ENCODE data around the gene TIMP2. TPM values are rescaled to one million over a fixed set of nuclear protein-coding genes. Genes with fewer than 3 reads are reported as not detected.
A peak's percentile ranks its signal among the peaks of the same experiment; 100 is the strongest.

The TIMP2 gene
- total and polyA plus RNA-seq, 4 donors: 47.5 to 176 (median 91.9) TPM

GRCh38 chr17:78937561-78937960 lies 12.4 kb upstream of the TIMP2 start:
- WGBS, 2 donors: 80 to 86% methylated on average over 11 of the region's 11 CpGs
- Histone ChIP-seq H3K27ac (ENCODE audit: low read depth in 1 of 2, low read length in 1 of 2) (no peak overlapping the region), H3K36me3 (ENCODE audit: control insufficient read depth in 4 of 4, insufficient read depth in 4 of 4, low read length in 4 of 4) (no peaks in the 10 kb centered on the region), H3K27me3 (ENCODE audit: control insufficient read depth in 3 of 3, insufficient read depth in 3 of 3, low read length in 2 of 3) (no peaks in the 10 kb centered on the region), H3K4me1 (ENCODE audit: control insufficient read depth in 5 of 5, insufficient read depth in 5 of 5, low read length in 5 of 5) (peaks cover 0 to 31% (median 14%) of the 10 kb centered on the region in 5 donors), H3K9ac (ENCODE audit: insufficient read depth in 1 of 2, low read length in 2 of 2) (no peak overlapping the region), H3K4me3 (no peak overlapping the region), H3K9me3 (ENCODE audit: control insufficient read depth in 4 of 4, insufficient read depth in 3 of 4, low read length in 3 of 4) (no peaks in the 10 kb centered on the region)
- TF ChIP-seq CTCF (IDR thresholded peaks at IDR 0.05; ENCODE audit: control extremely low read depth, extremely low read depth): no peak
- DNase-seq (no peak), ATAC-seq (ENCODE audit: insufficient read depth, low FRiP score) (no peak)

GRCh38 chr17:78935419-78936323 lies 10.5 kb upstream of the TIMP2 start:
- H3K4me3 ChIP-seq: no peak overlapping the region
- no peaks in the 10 kb centered on the region for H3K36me3 ChIP-seq (ENCODE audit: control insufficient read depth in 4 of 4, insufficient read depth in 4 of 4, low read length in 4 of 4)
- no peaks in the 10 kb centered on the region for H3K27me3 ChIP-seq (ENCODE audit: control insufficient read depth in 3 of 3, insufficient read depth in 3 of 3, low read length in 2 of 3)
- WGBS, 2 donors: 80 to 87% methylated on average over 33 of the region's 33 CpGs
- no peak overlapping the region for H3K9ac ChIP-seq (ENCODE audit: insufficient read depth in 1 of 2, low read length in 2 of 2)
- DNase-seq (peak; percentile 66 to 84 (median 72)), ATAC-seq (ENCODE audit: insufficient read depth, low FRiP score) (peak; percentile 32)
- no peak for TF ChIP-seq CTCF (IDR thresholded peaks at IDR 0.05; ENCODE audit: control extremely low read depth, extremely low read depth)
- no peaks in the 10 kb centered on the region for H3K9me3 ChIP-seq (ENCODE audit: control insufficient read depth in 4 of 4, insufficient read depth in 3 of 4, low read length in 3 of 4)
- peak overlapping the region in 1 of 2 donors; percentile 78 for H3K27ac ChIP-seq (ENCODE audit: low read depth in 1 of 2, low read length in 1 of 2)
- H3K4me1 ChIP-seq (ENCODE audit: control insufficient read depth in 5 of 5, insufficient read depth in 5 of 5, low read length in 5 of 5): peaks cover 0 to 29% (median 14%) of the 10 kb centered on the region in 5 donors

- Histone ChIP-seq H3K9ac (ENCODE audit: insufficient read depth in 1 of 2, low read length in 2 of 2) (peak overlapping the region in 1 of 2 donors; percentile 76), H3K27me3 (ENCODE audit: control insufficient read depth in 3 of 3, insufficient read depth in 3 of 3, low read length in 2 of 3) (no peaks in the 10 kb centered on the region), H3K4me3 (no peak overlapping the region), H3K4me1 (ENCODE audit: control insufficient read depth in 5 of 5, insufficient read depth in 5 of 5, low read length in 5 of 5) (peaks cover 0 to 28% (median 14%) of the 10 kb centered on the region in 5 donors), H3K9me3 (ENCODE audit: control insufficient read depth in 4 of 4, insufficient read depth in 3 of 4, low read length in 3 of 4) (no peaks in the 10 kb centered on the region), H3K27ac (ENCODE audit: low read depth in 1 of 2, low read length in 1 of 2) (peak overlapping the region; percentile 24 to 78), H3K36me3 (ENCODE audit: control insufficient read depth in 4 of 4, insufficient read depth in 4 of 4, low read length in 4 of 4) (no peaks in the 10 kb centered on the region)
- DNase-seq: no peak
- WGBS, 2 donors: 80 to 82% methylated on average over 19 of the region's 19 CpGs
- no peak for TF ChIP-seq CTCF (IDR thresholded peaks at IDR 0.05; ENCODE audit: control extremely low read depth, extremely low read depth)
- no peak for ATAC-seq (ENCODE audit: insufficient read depth, low FRiP score)
Measured at GRCh38 chr17:78934681-78935418, 9.7 kb upstream of the TIMP2 start.
